ENCODE results near the gene PTGIS. TPM values are rescaled to one million over a fixed set of nuclear protein-coding genes. Genes with fewer than 3 reads are reported as not detected.

Gene PTGIS
- total RNA-seq, 1 donor from 2014 or later: not detected

DNA sequence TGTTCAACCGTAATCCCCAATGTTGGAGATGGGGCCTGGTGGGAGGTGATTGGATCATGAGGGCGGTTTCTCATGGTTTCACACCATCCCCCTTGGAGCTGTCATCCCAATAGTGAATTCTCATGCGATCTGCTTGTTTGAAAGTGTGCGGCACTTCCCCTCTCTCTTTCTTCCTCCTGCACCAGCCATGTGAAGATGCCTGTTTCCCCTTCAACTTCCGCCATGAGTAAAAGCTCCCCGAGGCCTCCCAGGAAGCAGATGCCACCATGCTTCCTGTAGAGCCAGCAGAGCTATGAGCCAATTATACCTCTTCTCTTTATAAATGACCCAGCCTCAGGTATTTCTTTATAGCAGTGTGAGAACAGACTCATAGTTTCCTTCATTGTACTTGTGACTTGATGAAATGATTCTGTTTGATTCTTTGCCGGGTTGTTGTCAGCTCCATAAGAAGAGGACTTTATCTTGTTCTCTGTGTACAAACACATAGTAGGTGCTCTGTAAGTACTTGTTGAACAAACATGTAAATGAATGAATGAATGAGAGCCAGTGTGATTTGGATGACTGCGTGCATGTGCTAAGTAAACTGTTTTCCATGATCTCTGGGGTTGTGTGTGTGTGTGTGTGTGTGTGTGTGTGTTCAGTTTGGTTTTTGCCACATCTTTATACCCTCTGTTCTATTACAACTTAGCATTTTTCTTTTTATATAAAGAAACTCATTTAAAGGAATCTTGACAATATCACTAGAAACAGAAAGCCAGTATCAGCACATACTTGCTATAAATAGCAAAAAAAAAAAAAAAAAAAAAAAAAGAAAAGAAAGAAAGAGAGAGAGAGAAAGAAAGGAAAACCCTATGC is 22.5 kb upstream of the PTGIS start:
- Mint-ChIP-seq H3K9me3 (peaks cover 5% of the 10 kb centered on the region), H3K27me3 (peaks cover 6% of the 10 kb centered on the region), H3K4me3 (no peak overlapping the region), H3K27ac (no peak overlapping the region), H3K4me1 (peaks cover 4% of the 10 kb centered on the region), H3K36me3 (ENCODE audit: low read depth) (no peaks in the 10 kb centered on the region)
- intact Hi-C loops (cut with micrococcal nuclease): no loop called here
- DNase-seq (no peak), ATAC-seq (ENCODE audit: low read depth) (no peak)
- TF ChIP-seq, protein P1, sequence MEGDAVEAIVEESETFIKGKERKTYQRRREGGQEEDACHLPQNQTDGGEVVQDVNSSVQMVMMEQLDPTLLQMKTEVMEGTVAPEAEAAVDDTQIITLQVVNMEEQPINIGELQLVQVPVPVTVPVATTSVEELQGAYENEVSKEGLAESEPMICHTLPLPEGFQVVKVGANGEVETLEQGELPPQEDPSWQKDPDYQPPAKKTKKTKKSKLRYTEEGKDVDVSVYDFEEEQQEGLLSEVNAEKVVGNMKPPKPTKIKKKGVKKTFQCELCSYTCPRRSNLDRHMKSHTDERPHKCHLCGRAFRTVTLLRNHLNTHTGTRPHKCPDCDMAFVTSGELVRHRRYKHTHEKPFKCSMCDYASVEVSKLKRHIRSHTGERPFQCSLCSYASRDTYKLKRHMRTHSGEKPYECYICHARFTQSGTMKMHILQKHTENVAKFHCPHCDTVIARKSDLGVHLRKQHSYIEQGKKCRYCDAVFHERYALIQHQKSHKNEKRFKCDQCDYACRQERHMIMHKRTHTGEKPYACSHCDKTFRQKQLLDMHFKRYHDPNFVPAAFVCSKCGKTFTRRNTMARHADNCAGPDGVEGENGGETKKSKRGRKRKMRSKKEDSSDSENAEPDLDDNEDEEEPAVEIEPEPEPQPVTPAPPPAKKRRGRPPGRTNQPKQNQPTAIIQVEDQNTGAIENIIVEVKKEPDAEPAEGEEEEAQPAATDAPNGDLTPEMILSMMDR (IDR thresholded peaks at IDR 0.05): no peak
- CTCF ChIA-PET: interaction anchor here (1.3 kb wide), 1 partner anchor 18 kb away, joined by 5 read pairs; no protein-coding TSS in a partner anchor
- POLR2A ChIA-PET: no interaction called here

DNA sequence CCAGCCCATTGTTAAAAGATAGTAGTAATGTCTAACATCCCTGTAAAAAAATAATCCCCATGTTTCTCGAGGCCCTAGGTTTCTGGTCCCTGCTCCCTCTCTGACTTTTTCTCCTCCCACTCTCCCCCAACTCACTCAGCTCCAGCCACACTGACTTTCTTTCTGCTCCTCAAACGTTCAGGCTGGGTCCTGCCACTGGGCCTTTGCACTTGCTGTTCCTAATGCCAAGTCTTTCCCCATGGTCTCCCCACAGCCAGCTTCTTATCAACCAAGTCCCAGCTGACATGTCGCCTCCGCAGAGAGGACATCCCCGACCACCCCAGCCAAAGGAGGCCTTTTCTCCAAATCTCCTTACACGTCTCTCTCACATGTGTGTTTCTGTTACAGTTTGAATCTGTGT is 21.8 kb upstream of the PTGIS start:
- CTCF ChIA-PET: interaction anchor here (1.3 kb wide), 1 partner anchor 19 kb away, joined by 5 read pairs; no protein-coding TSS in a partner anchor
- H3K4me1 Mint-ChIP-seq: peaks cover 4% of the 10 kb centered on the region
- no peak overlapping the region for H3K27ac Mint-ChIP-seq
- POLR2A ChIA-PET: no interaction called here
- ATAC-seq (ENCODE audit: low read depth) (no peak), DNase-seq (no peak)
- intact Hi-C loops (cut with micrococcal nuclease): no loop called here
- H3K9me3 Mint-ChIP-seq: peaks cover 5% of the 10 kb centered on the region
- no peaks in the 10 kb centered on the region for H3K36me3 Mint-ChIP-seq (ENCODE audit: low read depth)
- peaks cover 9% of the 10 kb centered on the region for H3K27me3 Mint-ChIP-seq
- TF ChIP-seq, protein P1 (IDR thresholded peaks at IDR 0.05): no peak
- no peak overlapping the region for H3K4me3 Mint-ChIP-seq

DNA sequence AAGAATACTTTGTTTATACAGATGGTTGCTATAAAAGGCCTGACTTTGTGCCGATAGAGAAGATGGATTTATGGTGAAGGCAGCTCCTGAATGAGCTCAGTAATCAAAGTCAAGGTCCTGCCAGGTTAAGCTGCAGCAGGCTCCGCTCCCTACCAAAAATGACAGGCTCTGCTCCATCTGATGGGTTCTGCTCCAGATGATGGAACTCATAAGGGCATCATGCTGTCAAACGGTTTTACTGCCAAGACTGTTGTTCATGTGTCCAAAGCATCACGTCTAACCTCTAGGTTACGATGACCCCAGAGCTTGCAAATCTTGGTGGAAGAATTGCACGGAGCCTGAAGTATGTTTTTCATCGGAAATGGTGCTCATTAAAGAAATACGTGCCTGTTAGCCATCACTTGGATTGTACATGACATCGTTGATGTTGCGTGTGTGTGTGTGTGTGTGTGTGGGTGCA is 19.2 kb upstream of the PTGIS start:
- Mint-ChIP-seq H3K9me3 (peaks cover 8% of the 10 kb centered on the region), H3K27ac (no peak overlapping the region), H3K4me3 (no peak overlapping the region), H3K4me1 (peaks cover 4% of the 10 kb centered on the region), H3K36me3 (ENCODE audit: low read depth) (no peaks in the 10 kb centered on the region), H3K27me3 (peaks cover 15% of the 10 kb centered on the region)
- ChIA-PET CTCF (no interaction called here), POLR2A (no interaction called here)
- TF ChIP-seq, protein P1 (IDR thresholded peaks at IDR 0.05): no peak
- DNase-seq (no peak), ATAC-seq (ENCODE audit: low read depth) (no peak)
- intact Hi-C loops (cut with micrococcal nuclease): no loop called here

DNA sequence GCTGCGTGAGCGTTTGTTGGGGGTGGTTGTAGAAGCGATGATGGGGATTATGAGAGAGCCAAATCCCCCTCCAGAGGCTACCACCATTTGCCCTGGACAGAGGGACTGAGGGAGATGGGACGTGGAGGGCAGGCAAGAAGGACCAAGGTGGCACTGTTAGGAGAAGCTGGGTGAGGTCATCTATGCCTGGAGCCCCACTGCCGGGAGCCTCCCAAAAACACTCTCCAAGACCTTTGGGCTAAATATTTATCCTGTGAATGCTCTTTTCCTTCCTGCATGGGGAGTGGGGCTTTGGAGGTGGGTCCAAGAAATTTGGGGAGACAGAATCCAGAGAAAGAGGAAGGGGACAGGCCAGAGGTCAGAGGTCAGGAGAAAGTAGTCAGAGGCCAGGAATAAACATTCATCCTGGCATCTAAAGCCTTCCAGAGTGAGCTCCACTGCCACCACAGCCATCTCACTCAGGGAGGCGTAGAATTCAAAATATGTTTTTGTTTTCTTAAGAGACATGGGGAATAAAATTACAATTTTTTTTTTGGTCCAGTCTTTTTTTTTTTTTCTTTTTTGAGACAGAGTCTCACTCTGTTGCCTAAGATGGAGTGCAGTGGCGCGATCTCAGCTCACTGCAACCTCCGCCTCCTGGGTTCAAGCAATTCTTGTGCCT is 17.8 kb upstream of the PTGIS start:
- Mint-ChIP-seq H3K36me3 (ENCODE audit: low read depth) (no peaks in the 10 kb centered on the region), H3K27me3 (peaks cover 15% of the 10 kb centered on the region), H3K27ac (no peak overlapping the region), H3K9me3 (peaks cover 8% of the 10 kb centered on the region), H3K4me3 (no peak overlapping the region), H3K4me1 (peaks cover 4% of the 10 kb centered on the region)
- CTCF ChIA-PET: no interaction called here
- TF ChIP-seq, protein P1 (IDR thresholded peaks at IDR 0.05): no peak
- intact Hi-C loops (cut with micrococcal nuclease): no loop called here
- ATAC-seq (ENCODE audit: low read depth) (no peak), DNase-seq (no peak)
- POLR2A ChIA-PET: no interaction called here
